HepG2 (cell line): ENCODE data around the gene SAMD8. TPM values are rescaled to one million over a fixed set of nuclear protein-coding genes. Genes with fewer than 3 reads are reported as not detected.

ENCODE experiments used
- GATA4 ChIP-seq: sonication (generic); IDR thresholded peaks from 2 replicates; pipeline ENCODE4 v1.6.1; 2016; ENCODE audit warnings: antibody characterized with exemption, low read depth, borderline replicate concordance
- PBX2 ChIP-seq: IDR thresholded peaks from 2 replicates; pipeline ENCODE4 v1.6.1; 2016; ENCODE audit warnings: control low read depth
- PCBP2 ChIP-seq: fragments of 200-400 bp; formaldehyde crosslinking; optimal IDR thresholded peaks from 2 replicates; pipeline ENCODE3; 2018; ENCODE audit warnings: low read length, low read depth; ENCODE audit not compliant: poor library complexity, severe bottlenecking
- POGZ ChIP-seq: sonication (generic); formaldehyde crosslinking; IDR thresholded peaks from 2 replicates; pipeline ENCODE4 v1.4.0; 2020; ENCODE audit warnings: mild to moderate bottlenecking, missing genetic modification reagents
- RFXAP ChIP-seq: sonication (generic); formaldehyde crosslinking; IDR thresholded peaks from 2 replicates; pipeline ENCODE4 v1.4.0; 2020; ENCODE audit warnings: missing genetic modification reagents, borderline replicate concordance
- TARDBP ChIP-seq: sonication (generic); formaldehyde crosslinking; IDR thresholded peaks from 2 replicates; pipeline ENCODE4 v1.8.0; 2022; ENCODE audit warnings: mild to moderate bottlenecking, missing genetic modification reagents
- ZNF430 ChIP-seq: sonication (generic); formaldehyde crosslinking; IDR thresholded peaks from 2 replicates; pipeline ENCODE4 v1.9.0; 2021; ENCODE audit warnings: mild to moderate bottlenecking, missing genetic modification reagents
- polyA plus RNA-seq, 8 experiments: library from polyadenylated mRNA; depleted of rRNA in 3 of 8; stranded (reverse) in 7 of 8; unstranded in 1 of 8; fragments of >200 nt; fragmentation: Illumina TruSeq in 4 of 8; extraction: Trizol in 4 of 8; gene quantifications; 2 replicates each; pipeline versions ENCODE4 v1.2.1 to v1.2.3, GENCODE V29; 2011 to 2016; ENCODE audit warnings: low read depth in 4 of 8, missing spikeins in 1 of 8, mixed read lengths in 1 of 8; ENCODE audit not compliant: insufficient read depth in 1 of 8
- total RNA-seq, 5 experiments: library from RNA; depleted of rRNA; stranded (reverse); fragments of >200 nt; fragmentation: Illumina TruSeq; extraction: Trizol; gene quantifications; 2 replicates each; pipeline ENCODE4 v1.2.3, GENCODE V29; 2016; ENCODE audit warnings: low read depth in 1 of 5
- TF ChIP-seq, protein P1 (sequence below): sonication (generic); formaldehyde crosslinking; IDR thresholded peaks from 2 replicates; pipeline ENCODE4 v1.8.1; 2023; ENCODE audit warnings: mild to moderate bottlenecking, inconsistent platforms, moderate library complexity, missing genetic modification reagents, borderline replicate concordance

SAMD8 gene
- total and polyA plus RNA-seq, 2 of the 13 experiments (the other 11 are each of a cell fraction or from before 2014, with no cell fraction given), result 10.4 to 13.2 TPM

- TF ChIP-seq RFXAP (CRISPR knock-in tag) (peak; percentile 39; the same call in 1 of the 2 replicates), ZNF430 (CRISPR knock-in tag) (no peak), TARDBP (0 out of 2 replicates have a peak, but pooled peaks have one; percentile 20), GATA4 (no peak), POGZ (peak; percentile 51; the same call in 1 of the 2 replicates), PBX2 (CRISPR knock-in tag) (no peak), PCBP2 (no peak)
- TF ChIP-seq, protein P1, sequence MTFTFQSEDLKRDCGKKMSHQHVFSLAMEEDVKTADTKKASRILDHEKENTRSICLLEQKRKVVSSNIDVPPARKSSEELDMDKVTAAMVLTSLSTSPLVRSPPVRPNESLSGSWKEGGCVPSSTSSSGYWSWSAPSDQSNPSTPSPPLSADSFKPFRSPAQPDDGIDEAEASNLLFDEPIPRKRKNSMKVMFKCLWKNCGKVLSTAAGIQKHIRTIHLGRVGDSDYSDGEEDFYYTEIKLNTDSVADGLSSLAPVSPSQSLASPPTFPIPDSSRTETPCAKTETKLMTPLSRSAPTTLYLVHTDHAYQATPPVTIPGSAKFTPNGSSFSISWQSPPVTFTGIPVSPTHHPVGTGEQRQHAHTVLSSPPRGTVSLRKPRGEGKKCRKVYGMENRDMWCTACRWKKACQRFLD, result no peak
- TF ChIP-seq, all 625 proteins: peak for 65
Measured at GRCh38 chr10:75189266-75190096, 78.0 kb downstream of the SAMD8 start (continued).
